Fibroblast of skin of right quadriceps (primary cell): Measurements from ENCODE around the gene SLC11A1.

Experiments
- DNase-seq: peaks from one replicate; pipeline ENCODE4 v3.0.0-alpha.2; 2013

The SLC11A1 gene

GRCh38 chr2:218381916-218382366 lies at the start of gene SLC11A1:
TSS of gene SLC11A1 (plus strand) at chr2:218382273. CDS start at chr2:218382369, 96 bp downstream.
- DNase-seq: no peak

GRCh38 chr2:218332288-218332687 lies 49.8 kb upstream of the SLC11A1 start:
- DNase-seq: no peak

GRCh38 chr2:218332920-218333645 lies 49.0 kb upstream of the SLC11A1 start:
- no peak for DNase-seq

GRCh38 chr2:218334531-218334930 lies 47.5 kb upstream of the SLC11A1 start:
- no peak for DNase-seq

- no peak for DNase-seq
These were observed 41.4 kb upstream of the SLC11A1 start for GRCh38 chr2:218340656-218341055.

GRCh38 chr2:218341381-218341780 lies 40.7 kb upstream of the SLC11A1 start:
- no peak for DNase-seq

- no peak for DNase-seq
These were observed 39.2 kb upstream of the SLC11A1 start for GRCh38 chr2:218342837-218343236.

- DNase-seq: peak; percentile 44
These were observed 38.5 kb upstream of the SLC11A1 start for GRCh38 chr2:218343591-218343990.

- no peak for DNase-seq
These were observed 37.9 kb upstream of the SLC11A1 start for GRCh38 chr2:218344090-218344754.

- no peak for DNase-seq
These were observed 37.2 kb upstream of the SLC11A1 start for GRCh38 chr2:218344755-218345417.

- DNase-seq: no peak
These were observed 36.4 kb upstream of the SLC11A1 start for GRCh38 chr2:218345491-218346236.

GRCh38 chr2:218347172-218347571 lies 34.9 kb upstream of the SLC11A1 start:
- no peak for DNase-seq

- DNase-seq: no peak
These were observed 28.0 kb upstream of the SLC11A1 start for GRCh38 chr2:218354045-218354444.

- DNase-seq: no peak
These were observed 27.1 kb upstream of the SLC11A1 start for GRCh38 chr2:218354850-218355443.

- no peak for DNase-seq
These were observed 24.6 kb upstream of the SLC11A1 start for GRCh38 chr2:218357236-218358177.

GRCh38 chr2:218360453-218360852 lies 21.6 kb upstream of the SLC11A1 start:
- no peak for DNase-seq

GRCh38 chr2:218362606-218363005 lies 19.5 kb upstream of the SLC11A1 start:
- no peak for DNase-seq

- DNase-seq: no peak
These were observed 18.3 kb upstream of the SLC11A1 start for GRCh38 chr2:218363736-218364135.

- no peak for DNase-seq
These were observed 17.9 kb upstream of the SLC11A1 start for GRCh38 chr2:218364196-218364595.

GRCh38 chr2:218366621-218367414 lies 15.3 kb upstream of the SLC11A1 start:
- DNase-seq: no peak
